GM12864 (cell line): ENCODE data around the gene ACBD5.
"Not testable (repeated sequence)": the region's sequence is repeated elsewhere in the genome, so short reads cannot be mapped to it uniquely, and the experiment has no call there.

Source experiments
- DNase-seq: peaks from one replicate; pipeline ENCODE4 v3.0.0-alpha.2; 2011; ENCODE audit warnings: low read depth
- H3K4me3 ChIP-seq: 2 replicates; pipeline ENCODE4 v1.5.1; 2011; ENCODE audit warnings: mild to moderate bottlenecking, low read depth, low read length, control low read depth
- CTCF ChIP-seq: IDR thresholded peaks from 2 replicates; pipeline ENCODE4 v1.5.1; 2011; ENCODE audit warnings: low read depth, mild to moderate bottlenecking, moderate library complexity, low read length, control low read depth, inconsistent platforms; ENCODE audit errors: missing control alignments

ACBD5 gene

DNA sequence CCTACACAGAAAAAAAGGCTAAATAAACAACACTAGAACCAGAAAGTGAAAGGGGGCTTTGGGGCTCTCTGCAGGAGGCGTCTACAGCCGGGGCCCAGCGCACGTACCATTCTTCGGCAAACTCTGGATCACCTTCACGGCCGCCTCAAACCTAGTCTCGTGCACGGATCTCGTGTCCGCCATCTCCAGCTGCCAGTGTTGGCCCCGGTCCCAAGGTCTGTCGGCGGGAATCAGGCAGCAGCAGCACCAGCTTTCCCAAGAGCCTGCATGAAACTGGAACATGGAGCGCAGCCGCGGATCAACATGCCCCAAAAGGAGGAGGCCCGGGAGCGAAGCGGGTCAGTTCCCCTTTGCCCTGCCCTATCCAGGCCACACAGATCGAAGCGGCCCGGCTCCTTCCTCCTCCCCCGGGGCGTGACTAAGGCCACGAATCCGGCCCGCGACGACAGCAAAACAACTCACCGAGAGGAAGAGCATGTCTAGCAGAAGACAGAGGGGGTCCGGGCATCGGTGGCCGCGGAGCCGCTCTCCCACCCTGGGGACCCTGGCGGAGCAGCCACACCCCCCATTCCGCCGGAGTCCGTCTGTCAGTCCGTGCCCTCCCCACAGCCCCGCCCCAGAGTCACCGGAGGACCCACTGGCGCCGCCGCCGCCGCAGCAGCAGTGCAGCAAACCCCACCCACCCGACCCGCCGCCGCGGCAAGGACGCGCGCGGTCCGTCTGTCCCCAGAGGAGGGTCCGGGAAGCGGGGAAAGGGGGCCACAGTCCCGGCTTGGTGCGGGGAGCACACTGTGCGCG, at the start of gene ACBD5:
Gene ACBD5, minus strand, starts transcription at position 586 of the 798 bp plus-strand sequence. Its CDS starts 109 bp downstream, at position 477.
- DNase-seq: peak; percentile 54
- no peak for TF ChIP-seq CTCF
- peak within 1 kb of the TSS; percentile 81 for H3K4me3 ChIP-seq

- H3K4me3 ChIP-seq: no peak overlapping the region
- peak; percentile 7 for DNase-seq
- TF ChIP-seq CTCF: peak; percentile 23
Observed at GRCh38 chr10:27285093-27285492, 44.5 kb upstream of the ACBD5 start.

GRCh38 chr10:27276581-27276980, 36.0 kb upstream of the ACBD5 start:
- no peak for TF ChIP-seq CTCF
- no peak for DNase-seq
- no peak overlapping the region for H3K4me3 ChIP-seq

DNA sequence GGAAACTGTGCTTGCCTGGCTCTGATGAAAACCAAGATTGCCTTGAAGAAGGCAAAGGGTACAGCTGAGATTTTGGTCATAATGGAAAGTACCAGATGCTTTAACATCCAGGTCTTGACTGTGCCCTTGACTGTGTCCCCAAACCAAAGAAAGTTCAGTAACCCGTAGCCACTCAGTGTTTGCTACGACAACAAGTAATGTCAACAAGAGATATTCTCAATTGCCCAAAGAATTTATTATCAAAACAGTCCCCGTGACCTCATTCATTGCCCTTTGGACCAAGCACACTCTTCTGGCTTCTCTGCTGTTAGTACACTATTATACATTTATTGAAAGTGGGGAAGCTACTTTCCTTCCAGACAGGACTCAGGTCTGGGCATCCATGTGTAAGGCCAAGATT, 25.4 kb upstream of the ACBD5 start:
- H3K4me3 ChIP-seq, DNase-seq: not testable (repeated sequence)

- DNase-seq: not testable (repeated sequence)
Observed at GRCh38 chr10:27262788-27263187, 22.2 kb upstream of the ACBD5 start.

GRCh38 chr10:27258838-27259812, 18.5 kb upstream of the ACBD5 start:
- TF ChIP-seq CTCF: peak; percentile 16
- H3K4me3 ChIP-seq: peak overlapping the region; percentile 51
- DNase-seq: no peak

More at GRCh38 chr10:27262788-27263187, 22.2 kb upstream of the ACBD5 start:
- H3K4me3 ChIP-seq: not testable (repeated sequence)

- TF ChIP-seq CTCF: no peak
- H3K4me3 ChIP-seq: peak overlapping the region; percentile 51
- no peak for DNase-seq
Observed at GRCh38 chr10:27258492-27258837, 17.9 kb upstream of the ACBD5 start.
